Skin epidermis (tissue), 12 donors: ENCODE data around the gene ATP8B3.
"Not testable (repeated sequence)": the region's sequence is repeated elsewhere in the genome, so short reads cannot be mapped to it uniquely, and the experiment has no call there.

ENCODE experiments used
- H3K27ac ChIP-seq, 21 experiments: fragments of 200-600 bp; sonication (generic) in 11 of 21; one replicate each; pipeline ENCODE4 v1.5.0; 2020; ENCODE audit warnings: mild to moderate bottlenecking in 3 of 21, inconsistent platforms in 2 of 21, moderate library complexity in 2 of 21
- H3K4me3 ChIP-seq, 7 experiments: fragments of 200-600 bp; sonication (generic) in 2 of 7; one replicate each; pipeline ENCODE4 v1.5.0; 2020; ENCODE audit warnings: inconsistent platforms in 2 of 7, mild to moderate bottlenecking in 2 of 7, moderate library complexity in 1 of 7

The ATP8B3 gene

DNA sequence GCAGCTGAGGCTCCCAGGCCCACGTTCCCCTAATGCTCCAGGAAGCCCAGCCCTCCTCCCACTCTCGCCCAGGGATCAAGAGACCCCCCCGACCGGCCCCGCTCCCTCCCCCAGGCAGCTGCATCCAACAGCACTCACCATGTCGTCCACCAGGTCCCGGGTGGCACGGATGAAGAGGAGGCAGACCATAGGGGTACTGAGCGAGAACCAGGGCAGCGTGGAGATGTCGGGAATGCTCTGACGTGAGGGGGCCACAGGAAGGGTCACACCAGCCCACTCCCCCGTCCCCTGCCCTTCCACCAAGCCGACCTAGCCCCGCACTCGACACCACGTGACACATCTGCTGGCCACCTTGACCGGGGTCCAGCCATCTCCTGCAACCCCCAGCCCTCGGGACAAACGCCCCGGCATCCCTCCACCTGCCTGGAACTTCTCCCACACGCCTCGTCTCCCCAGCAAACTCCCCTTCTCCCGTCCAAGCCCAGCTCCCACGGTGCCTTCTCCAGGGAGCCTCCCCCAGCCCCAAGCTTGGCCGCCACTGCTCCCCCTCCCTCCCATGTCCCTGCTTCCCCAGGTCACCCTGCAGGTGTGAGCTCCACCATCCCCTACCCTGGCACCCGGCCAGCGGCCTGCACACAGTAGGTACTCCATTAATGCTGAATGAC, 4.9 kb downstream of the ATP8B3 start:
- Histone ChIP-seq H3K27ac (no peak overlapping the region), H3K4me3 (no peak overlapping the region)

DNA sequence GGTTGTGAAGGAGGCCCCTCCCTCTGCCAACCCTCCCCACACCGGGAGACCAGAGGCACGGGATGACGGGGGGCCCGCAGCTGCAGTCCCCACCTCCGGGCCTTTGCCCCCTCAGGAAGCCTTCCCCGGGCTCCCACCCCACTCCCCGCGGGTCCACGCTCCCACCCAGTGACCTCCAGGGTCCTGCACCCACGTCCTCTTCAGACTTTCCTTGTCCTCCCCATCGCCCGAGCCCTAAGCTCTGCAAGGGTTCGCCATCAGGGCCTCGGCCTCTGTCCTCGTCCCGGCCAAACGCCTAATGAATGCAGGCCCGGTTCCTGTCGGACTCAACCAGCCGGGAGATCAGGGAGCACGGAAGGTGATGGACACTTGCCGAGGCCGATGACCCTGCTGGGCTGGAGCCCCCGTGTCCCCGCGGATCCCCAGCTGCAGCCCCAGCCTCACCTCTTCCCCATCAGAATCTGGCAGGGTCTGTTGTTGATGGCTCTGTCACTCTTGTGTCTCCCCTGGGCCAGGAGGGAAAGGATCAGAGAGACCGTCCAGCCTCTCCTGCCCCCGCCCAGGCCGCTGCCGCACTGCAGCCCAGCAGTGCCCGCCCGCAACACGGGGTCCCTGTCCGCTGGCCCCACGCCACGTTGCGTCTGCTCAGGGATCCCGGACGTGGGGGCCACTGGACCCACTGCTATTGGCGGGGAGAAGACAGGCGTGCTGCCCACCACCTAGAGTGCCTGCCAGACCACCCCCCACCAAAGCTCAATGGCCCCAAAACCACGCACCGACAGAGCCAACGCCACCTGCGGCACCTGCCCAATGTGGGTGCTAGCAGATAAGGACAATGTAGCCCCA, 5.7 kb downstream of the ATP8B3 start:
- H3K4me3 ChIP-seq, result no peak overlapping the region
- H3K27ac ChIP-seq, result no peak overlapping the region

DNA sequence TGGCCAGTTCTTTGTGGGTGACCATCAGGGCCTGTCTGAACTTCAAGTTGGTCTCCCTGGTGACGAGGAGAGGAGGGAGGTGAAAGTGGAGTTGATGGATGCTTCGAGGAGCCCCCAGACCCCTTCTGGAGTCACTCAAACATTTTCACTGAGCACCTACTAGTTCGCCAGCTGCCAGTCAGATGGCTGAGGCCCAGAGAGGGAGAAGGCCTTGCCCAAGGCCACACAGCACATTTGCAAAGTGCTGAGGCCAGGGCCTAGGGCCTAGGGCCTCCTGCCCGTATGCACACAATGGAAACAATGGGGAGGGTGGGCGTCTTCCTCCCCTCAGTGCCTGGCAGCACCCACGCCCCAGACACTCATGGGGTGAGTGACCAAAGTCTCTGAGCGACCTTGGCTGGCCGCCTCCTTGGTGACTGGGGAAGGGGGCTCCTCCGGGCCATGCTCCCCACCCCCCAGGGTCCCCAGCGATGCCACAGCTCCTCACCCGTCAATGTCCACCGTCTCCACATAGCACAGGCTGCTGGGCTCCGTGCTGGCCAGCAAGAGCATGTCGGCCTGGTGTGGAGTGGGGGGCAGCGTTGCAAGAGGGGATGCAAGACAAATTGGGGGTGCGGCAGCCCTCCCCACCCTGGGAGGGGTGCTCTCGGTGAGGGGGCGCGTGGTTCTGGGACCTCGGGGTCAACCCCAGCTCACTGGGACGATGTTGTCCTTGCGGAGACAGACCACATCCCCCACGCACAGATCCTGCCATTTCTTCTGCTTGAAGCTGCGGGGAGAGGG, 6.5 kb downstream of the ATP8B3 start:
- no peak overlapping the region for H3K27ac ChIP-seq

DNA sequence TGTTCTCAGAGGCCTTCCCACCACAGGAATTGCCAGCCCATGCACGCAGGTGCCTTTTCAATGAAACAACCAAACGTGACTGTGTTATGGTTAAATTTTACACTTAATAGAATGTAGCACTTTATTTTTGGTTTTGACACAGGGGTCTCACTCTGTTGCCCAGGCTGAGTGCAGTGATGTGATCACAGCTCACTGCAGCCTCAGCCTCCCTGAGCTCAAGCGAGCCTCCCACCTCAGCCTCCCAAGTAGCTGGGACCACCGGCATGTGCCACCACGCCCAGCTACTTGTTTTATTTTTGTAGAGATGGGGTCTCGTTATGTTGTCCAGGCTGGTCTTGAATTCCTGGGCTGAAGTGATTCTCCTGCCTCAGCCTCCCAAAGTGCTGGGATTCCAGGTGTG, 7.2 kb downstream of the ATP8B3 start:
- Histone ChIP-seq H3K4me3 (no peak overlapping the region), H3K27ac (no peak overlapping the region)

More for the DNA sequence above, 6.5 kb downstream of the ATP8B3 start:
- no peak overlapping the region for H3K4me3 ChIP-seq

DNA sequence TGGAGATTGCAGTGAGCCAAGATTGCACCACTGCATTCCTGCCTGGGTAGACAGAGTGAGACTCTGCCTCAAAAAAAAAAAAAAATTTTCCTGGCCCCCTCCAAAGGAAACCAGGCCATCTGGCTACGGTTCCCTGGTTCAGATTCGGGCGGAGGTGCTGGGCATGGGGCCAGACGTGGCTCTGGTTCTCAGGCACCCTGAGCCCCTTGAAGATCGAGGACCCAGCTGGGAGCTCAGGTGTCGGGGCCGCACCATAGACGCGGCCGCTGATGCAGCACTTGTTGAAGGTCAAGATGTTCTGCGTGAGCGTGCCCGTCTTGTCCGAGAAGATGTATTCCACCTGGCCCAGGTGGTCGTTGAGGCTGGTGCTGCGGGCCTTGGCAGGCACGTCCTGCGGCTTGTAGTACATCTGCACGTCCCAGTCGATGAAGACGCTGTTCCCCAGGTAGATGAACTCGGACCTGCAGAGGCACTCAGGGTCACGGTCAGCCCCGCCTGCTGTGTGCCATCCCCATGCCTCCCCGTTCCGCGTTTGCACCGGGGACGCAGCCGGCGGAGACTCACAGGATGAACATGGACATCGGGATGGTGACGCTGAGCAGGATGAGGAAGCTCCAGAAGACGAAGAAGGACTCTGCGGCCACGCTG, 12.3 kb downstream of the ATP8B3 start:
- Histone ChIP-seq H3K4me3 (no peak overlapping the region), H3K27ac (no peak overlapping the region)

DNA sequence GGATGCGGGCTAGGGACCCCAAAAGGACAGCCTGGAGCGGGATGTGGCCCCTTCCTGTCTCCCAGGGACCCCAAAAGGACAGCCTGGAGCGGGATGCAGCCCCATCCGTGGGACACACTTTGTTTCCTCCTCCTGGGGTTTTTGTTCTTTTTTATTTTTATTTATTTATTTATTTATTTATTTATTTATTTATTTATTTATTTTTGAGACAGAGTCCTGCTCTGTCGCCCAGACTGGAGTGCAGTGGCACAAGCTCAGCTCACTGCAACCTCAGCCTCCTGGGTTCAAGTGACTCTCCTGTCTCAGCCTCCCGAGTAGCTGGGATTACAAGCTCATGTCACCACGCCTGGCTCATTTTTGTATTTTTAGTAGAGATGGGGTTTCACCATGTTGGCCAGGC, 14.8 kb downstream of the ATP8B3 start:
- H3K27ac ChIP-seq, H3K4me3 ChIP-seq: not testable (repeated sequence)

DNA sequence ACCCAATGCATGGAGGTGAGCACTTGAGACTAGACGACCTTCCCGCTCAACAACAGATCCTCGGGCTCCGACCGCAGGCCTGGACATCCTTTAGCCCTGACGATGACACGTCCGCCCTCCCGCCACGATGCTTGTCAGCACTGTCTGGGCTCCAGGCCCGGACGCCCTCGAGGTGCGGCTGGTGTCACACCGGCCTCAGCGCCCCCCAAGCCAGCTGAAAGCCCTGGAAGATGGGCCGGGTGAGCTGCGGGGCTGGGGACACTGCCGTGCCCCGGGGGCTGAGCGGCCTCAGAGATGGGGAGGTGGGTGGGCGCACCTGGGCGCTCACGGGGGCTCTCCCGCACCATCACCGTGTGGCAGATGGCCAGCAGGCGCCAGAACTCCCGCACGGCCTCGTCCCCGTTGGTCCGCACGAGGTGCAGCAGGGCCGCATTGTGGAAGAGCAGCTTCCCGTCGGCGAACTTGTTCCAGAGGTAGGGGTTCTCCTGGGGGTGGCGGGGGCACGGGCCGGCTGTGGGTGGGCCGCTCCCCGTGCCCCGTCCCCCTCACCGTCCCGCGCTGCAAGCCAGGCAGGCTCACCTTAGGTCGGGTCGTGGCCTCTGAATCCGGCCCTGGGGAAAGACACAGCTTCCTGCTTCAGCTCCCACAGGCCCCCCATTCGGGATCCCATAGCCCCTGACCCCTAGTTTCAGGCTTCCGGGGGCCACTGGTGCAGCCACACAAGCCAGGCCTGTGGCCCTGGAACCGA, 15.5 kb downstream of the ATP8B3 start:
- Histone ChIP-seq H3K27ac (no peak overlapping the region), H3K4me3 (no peak overlapping the region)

DNA sequence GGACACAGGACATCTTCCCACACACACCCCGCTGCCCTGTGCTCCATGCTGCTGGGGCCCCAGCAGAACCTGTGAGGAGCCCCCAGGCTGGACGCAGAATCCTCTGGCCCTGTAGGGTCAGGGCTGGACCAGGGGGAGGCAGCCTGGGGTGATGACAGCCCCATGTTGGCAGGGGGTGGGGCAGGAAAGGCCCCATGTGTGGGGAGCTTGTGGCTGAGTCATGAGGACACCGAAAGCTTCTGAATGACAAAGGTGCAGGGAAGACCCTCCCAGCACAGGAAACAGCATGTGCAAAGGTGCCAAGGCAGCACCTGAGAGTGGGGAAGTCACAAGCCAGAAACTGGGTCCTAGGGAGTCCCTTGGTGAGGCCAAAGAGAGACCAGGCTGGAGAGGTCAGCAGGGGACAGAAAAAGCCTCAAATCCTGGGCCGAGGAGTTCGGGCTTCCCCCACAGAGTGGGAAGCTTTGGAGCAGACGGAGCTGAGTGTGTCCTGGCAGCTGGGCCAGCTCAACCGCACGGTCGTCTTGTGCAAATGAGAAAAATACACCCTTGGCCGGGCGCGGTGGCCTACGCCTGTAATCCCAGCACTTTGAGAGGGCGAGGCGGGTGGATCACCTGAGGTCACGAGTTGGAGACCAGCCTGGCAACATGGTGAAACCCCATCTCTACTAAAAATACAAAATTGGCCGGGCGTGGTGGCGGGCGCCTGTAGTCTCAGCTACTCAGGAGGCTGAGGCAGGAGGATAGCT, 17.5 kb downstream of the ATP8B3 start:
- H3K27ac ChIP-seq, result no peak overlapping the region
- no peak overlapping the region for H3K4me3 ChIP-seq

DNA sequence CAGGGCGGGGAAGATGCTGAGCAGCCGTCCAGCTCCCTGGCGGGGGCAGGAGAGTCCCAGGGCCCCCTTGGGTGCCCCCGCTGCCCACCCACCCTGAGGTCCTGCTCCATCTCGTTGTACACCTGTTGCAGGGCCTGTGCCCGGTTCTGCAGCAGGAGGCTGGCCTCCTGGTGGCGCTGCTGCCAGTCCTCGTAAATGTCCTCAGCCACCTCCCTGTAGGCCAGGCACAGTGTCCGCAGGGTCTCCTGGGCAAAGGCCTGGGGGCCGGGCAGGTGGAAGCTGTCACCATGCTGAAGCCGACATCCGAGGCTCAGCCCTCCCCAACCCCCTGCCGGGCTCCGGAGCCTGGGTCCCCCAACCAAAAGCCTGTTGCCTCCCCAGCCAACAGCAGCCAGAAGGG, 20.2 kb downstream of the ATP8B3 start:
- Histone ChIP-seq H3K27ac (no peak overlapping the region), H3K4me3 (no peak overlapping the region)

DNA sequence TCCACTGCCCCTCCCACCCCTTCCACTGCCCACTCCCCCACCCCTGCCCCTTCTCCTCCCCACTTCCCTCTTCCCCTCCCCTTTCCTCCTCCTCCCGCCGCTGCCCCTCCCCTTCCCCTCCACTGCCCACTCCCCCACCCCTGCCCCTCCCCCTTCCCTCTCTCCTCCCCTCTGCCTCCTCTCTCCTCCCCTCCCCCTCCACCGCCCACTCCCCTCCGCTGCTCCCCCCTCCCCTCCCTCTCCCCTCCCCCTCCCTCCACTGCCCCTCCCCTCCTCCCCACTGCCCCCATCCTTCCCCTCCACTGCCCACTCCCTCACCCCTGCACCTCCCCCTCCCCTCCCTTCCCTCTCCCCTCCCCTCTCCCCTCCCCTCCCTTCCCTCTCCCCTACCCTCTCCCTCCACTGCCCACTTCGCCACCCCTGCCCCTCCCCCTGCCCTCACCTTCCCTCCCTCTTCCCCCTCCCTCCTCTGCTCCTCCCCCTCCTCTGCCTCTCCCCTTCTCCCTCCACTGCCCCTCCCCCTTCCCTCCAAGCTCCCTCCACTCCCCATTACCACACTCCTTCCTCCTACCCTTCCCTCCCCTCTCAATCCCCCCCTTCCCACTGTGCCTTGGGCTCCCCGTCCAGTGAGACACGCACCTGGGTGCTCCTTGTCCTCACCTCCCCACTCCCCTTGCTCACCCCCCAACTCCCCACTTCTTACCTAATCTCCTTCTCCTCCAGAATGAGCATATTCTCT, 21.9 kb downstream of the ATP8B3 start:
- Histone ChIP-seq H3K27ac (no peak overlapping the region), H3K4me3 (no peak overlapping the region)

DNA sequence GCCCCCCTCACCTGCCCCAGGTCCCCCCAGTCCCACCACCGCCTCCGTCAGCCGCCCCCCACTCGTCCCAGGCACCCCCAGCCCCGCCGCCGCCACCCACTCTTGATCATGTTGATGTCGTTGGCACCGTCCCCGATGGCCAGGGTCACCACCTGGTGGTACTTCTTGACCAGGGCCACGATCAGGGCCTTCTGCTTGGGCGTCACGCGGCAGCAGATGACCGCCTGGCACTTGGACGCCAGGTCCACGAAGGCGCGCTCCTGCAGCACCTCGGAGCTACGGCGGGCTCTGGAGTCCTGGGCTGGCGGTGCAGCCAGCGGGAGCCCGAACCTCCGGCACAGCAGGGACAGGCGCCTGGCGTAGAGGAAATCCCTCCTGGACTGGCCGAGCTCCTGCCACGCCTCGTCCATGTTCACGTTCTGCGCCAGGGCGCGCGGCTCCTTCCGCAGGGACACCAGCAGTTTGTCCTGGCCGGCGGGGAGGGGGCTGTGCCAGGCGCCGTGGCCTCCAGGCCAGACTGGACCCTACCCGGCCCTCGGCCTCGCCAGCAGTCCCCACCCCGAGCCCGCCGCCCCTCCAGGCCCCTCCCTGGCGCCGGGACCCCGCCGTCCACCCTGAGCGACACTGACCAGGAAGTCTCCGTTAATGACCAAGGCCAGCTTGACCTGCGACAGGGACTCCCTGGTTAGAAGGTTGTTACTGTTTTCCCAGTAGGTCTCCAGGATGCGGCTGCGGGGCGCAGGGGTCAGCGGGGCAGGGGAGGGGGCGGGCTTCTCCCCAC, 22.6 kb downstream of the ATP8B3 start:
- no peak overlapping the region for H3K27ac ChIP-seq
- H3K4me3 ChIP-seq, result no peak overlapping the region

DNA sequence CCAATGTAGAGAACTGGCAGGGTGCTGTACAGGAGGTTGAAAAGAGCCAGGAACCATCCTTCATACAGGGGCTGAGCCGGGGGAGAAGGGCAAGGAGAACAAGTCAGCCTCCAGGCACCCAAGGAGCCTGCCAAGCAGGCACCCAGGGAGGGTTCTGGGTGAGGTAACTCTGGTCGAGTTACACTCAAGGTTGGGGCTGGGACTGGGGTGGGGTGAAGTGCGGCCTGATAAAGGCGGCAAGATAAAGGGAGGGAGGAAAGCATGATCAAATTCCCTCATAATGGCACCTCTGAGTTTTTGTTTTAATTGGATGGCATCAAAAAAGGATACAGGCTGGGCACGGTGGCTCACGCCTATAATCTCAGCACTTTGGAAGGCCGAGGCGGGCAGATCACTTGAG, 25.0 kb downstream of the ATP8B3 start:
- no peak overlapping the region for H3K27ac ChIP-seq
- H3K4me3 ChIP-seq, result no peak overlapping the region

DNA sequence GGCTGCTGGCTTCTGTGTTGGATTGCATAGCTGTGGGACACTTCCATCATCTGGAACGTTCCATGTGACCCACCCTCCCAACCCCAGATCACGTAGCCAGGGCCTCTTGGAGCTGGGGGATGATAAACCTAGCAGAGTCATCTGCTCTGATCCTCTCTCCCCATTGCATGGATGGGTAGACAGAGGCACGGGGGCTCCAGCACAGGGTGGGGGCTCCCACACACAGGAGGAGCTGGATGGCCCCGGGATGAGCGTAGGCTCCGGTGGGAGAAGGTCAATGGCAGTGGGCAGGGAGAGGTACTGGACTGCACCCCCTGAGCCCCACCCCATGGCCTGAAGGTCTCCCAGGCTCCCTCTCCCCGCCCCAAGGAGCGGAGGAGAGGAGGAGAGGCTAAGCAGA, 25.4 kb downstream of the ATP8B3 start:
- no peak overlapping the region for H3K4me3 ChIP-seq

DNA sequence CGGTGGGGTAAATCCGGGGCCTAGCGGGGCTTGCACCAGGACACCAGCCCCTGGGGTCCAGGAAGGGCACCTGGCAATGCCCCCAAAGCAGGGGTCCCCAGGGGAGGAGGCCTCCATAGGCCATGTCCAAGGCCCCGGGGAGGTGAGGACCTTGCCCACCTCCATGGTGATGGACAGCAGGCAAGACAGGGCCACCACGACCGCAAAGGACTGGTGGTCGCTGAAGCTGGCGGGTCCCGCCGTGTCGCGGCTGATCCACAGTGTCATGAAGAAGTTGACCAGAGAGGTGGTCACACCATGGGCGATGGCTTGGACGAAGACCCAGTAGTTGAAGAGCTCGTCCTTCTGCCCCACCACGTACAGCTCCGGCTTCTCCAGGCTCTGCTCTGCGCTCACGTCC, 26.8 kb downstream of the ATP8B3 start:
- no peak overlapping the region for H3K4me3 ChIP-seq

More for the DNA sequence above, 25.4 kb downstream of the ATP8B3 start:
- H3K27ac ChIP-seq, result no peak overlapping the region

DNA sequence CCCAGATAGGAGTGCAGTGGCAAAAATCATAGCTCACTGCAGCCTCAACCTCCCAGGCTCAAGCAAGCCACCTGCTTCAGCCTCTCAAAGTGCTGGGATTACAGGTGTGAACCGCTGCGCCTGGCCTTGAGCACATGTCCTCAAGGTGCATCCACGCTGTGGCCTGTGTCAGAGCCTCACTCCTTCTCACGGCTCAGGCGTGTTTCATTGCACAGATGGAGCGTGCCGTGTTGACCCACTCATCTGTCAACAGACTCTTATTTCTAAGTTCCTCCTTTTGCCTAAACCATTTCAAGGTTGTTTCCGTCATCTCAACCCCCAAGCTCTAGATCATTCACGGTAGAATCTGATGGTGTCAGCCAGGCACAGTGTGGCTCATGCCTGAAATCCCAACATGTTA, 28.2 kb downstream of the ATP8B3 start:
- no peak overlapping the region for H3K4me3 ChIP-seq
- H3K27ac ChIP-seq, result no peak overlapping the region

More for the DNA sequence above, 26.8 kb downstream of the ATP8B3 start:
- H3K27ac ChIP-seq, result no peak overlapping the region

DNA sequence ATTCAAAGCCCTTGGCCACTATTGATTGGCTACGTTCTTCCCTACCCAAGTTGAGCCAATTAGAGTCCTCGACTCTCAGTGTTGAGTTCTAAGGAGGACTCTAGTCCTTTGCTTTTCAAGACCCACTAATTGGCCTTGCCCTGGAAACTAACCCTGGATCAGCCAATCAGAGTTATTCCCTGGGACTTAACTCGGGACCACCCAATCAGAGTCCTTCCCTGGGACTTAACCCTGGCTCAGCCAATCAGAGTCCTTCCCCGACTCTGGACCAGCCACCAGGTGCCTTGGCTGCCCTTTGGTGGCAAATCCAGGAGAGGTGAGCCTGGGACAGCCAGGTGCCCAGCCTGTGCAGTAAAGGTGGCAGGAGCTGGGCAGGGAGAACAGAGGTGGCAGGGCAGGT, 28.7 kb downstream of the ATP8B3 start:
- H3K27ac ChIP-seq, result no peak overlapping the region
- no peak overlapping the region for H3K4me3 ChIP-seq

DNA sequence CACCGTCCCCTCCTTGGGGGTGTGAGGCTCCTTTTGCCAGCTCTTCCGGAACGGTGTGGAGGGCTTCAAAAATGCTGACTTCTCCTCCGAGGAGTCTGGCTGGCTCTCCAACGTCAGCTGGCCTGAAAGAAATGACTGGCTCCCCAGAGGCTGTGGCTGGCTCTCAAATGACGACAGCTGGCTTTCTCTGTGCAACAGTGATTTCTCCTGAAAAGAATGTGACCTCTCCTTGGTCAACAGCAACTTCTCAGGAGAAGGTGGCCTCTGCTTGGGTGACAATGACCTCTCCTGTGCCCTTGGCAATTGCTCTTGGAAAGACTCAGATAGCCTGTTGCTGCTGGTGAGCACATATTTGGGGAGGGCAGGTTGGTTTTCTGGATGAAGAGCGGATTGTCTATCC, 29.6 kb downstream of the ATP8B3 start:
- H3K27ac ChIP-seq, result no peak overlapping the region

More for the DNA sequence above, 29.6 kb downstream of the ATP8B3 start:
- no peak overlapping the region for H3K4me3 ChIP-seq
